Head of caudate nucleus (tissue), 42 donors: ENCODE data around the gene PIGS.
"Not testable (repeated sequence)": the region's sequence is repeated elsewhere in the genome, so short reads cannot be mapped to it uniquely, and the experiment has no call there.

Source experiments
- DNase-seq, 42 donors: peaks; one replicate each; pipeline versions ENCODE4 v3.0.0 to v3.0.0-alpha.2; 2020 to 2021; ENCODE audit warnings: mixed read lengths in 7 of 42
- intact Hi-C: fragments of 100-400 bp; cut with DNase I; formaldehyde crosslinking; loops from one replicate; pipeline ENCODE4 v1.15.0; 2022

The PIGS gene

DNA sequence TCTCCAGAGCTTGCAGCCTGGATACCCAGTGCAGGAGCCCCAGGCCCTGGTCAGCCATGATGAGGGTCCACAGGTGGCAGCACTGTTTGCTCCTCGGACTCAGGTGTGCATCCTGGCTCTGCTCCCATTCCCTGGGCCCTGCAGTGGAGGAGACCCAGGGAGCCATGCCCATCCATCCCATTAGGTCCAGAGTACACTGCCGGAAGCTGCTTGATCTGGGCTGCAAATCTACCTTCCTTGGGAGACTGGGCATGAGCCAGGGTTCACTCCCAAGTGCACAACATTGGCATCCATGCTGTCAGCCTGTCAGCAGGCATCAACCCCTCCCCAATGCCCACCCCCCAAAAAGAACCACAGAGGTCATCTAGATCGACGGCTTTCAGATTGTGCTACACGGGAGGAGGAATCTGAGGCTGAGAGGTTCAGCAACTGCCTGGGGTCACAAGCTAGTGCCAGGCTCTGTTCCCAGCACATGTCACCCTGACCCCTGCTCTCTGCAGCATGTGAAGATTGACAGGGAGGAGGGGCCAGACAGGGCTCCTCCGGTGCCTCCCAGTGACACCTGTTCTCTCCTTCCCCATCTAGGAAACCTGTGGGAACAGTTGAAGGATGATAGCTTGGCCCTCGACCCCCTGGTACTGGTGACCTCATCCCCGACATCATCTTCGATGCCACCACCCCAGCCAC is 34.6 kb downstream of the PIGS start:
- no peak for DNase-seq
- intact Hi-C loops, result loop anchor here (5.0 kb wide), 1 partner anchor 39 kb away; no protein-coding TSS in a partner anchor

DNA sequence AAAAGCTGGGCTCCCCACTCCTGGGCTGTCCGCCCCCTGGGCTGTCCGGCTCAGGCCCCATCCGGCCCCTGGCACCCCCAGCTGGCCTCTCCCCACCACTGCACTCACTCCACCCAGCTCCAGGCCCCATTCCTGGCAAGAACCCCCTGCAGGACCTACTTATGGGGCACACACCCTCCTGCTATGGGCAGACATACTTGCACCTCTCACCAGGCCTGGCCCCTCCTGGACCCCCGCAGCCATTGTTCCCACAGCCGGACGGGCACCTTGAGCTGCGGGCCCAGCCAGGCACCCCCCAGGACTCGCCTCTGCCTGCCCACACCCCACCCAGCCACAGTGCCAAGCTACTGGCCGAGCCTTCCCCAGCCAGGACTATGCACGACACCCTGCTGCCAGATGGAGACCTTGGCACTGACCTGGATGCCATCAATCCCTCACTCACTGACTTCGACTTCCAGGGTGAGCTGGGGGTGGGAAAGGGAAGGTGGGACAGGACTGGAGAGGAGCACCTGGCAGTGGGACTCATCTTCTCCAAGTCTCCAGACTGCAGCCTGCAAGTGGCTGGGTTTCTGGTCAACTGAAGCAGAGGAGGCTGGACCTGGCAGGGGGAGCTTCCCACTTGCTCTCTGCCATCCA is 36.5 kb downstream of the PIGS start:
- DNase-seq, result no peak
- intact Hi-C loops, result loop anchor here (5.0 kb wide), 1 partner anchor 38 kb away; no protein-coding TSS in a partner anchor

DNA sequence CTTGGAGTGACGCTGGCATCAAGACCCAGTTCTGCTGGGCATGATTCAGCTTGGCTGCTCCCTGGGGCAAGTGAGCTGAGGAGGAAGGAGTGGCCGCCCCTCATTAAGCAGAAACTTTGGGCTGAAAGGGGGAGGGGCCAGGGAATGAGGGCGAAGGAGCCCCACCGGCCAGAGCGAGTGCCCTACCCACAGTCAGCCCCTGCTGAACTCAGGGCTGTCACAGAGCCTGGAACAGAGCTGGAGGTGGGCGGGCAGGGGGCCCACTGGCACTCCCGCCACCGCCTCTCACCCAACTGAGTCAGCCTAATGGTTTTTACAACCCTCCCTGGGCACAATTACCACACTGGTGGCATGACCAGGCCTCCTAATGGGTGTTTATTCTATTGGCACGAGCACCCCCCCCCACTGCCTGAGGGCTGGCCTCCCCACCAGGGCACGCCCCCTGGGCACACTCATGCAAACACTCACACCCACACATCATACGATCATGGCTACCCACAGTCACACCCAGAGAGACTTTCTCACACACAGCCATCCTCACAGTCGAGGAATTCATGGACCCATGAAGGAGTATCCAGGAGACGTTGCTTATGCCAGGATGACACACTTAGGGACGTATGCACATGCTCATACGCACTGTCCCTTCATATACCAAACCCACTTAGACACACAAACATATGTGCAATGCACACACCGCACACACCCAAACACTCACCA is 38.1 kb downstream of the PIGS start:
- intact Hi-C loops, result no loop called here
- peak in 1 of 42 donors; percentile 42 for DNase-seq

GRCh38 chr17:28532050-28532960 is 39.0 kb downstream of the PIGS start:
- intact Hi-C loops, result no loop called here

GRCh38 chr17:28530926-28531325 is 40.4 kb downstream of the PIGS start:
- no peak for DNase-seq
- intact Hi-C loops, result no loop called here

More at GRCh38 chr17:28532050-28532960, 39.0 kb downstream of the PIGS start:
- no peak for DNase-seq

GRCh38 chr17:28530250-28530649 is 41.1 kb downstream of the PIGS start:
- no peak for DNase-seq
- intact Hi-C loops, result no loop called here

DNA sequence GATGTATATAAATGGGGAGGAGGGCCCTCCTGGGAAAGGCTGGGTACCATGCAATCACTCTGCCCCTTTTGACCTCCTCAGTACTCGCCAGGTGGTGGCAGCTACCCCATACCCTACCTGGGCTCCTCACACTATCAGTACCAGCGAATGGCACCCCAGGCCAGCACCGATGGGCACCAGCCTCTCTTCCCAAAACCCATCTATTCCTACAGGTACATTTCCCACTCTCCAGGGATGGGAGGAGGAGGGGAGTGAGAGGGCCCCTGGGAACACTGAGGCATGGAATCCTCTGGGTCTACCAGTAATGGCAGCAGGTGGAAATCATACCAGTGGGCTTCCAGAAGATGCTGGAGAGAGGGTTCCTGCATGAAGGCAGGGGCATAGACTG is 42.3 kb downstream of the PIGS start:
- no peak for DNase-seq
- intact Hi-C loops, result no loop called here

- intact Hi-C loops, result no loop called here
- DNase-seq, result no peak
These were observed 42.9 kb downstream of the PIGS start for GRCh38 chr17:28528327-28529012.

- no peak for DNase-seq
- intact Hi-C loops, result no loop called here
These were observed 43.5 kb downstream of the PIGS start for GRCh38 chr17:28527859-28528258.

- intact Hi-C loops, result no loop called here
- no peak for DNase-seq
These were observed 44.1 kb downstream of the PIGS start for GRCh38 chr17:28527181-28527681.

DNA sequence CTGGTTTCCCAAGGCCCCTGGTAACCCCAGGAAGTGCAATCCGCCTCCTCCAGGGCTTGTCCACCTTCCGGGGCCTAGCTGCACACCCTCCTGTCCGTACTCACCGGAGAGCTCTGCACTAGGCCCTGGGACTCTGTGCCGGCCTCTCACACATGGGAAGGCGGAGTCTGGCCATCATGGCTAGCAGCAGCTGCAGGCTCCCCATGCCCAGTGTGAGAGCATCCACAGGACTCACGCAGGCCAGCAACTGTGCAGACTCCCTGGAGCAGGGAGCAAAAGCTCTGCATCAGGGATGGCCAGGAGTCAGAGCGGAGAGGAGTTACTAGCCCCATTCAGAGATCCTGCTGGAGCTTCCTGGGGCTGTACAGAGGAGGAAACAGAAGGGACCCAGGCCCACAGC is 44.9 kb downstream of the PIGS start:
- intact Hi-C loops, result no loop called here
- no peak for DNase-seq

DNA sequence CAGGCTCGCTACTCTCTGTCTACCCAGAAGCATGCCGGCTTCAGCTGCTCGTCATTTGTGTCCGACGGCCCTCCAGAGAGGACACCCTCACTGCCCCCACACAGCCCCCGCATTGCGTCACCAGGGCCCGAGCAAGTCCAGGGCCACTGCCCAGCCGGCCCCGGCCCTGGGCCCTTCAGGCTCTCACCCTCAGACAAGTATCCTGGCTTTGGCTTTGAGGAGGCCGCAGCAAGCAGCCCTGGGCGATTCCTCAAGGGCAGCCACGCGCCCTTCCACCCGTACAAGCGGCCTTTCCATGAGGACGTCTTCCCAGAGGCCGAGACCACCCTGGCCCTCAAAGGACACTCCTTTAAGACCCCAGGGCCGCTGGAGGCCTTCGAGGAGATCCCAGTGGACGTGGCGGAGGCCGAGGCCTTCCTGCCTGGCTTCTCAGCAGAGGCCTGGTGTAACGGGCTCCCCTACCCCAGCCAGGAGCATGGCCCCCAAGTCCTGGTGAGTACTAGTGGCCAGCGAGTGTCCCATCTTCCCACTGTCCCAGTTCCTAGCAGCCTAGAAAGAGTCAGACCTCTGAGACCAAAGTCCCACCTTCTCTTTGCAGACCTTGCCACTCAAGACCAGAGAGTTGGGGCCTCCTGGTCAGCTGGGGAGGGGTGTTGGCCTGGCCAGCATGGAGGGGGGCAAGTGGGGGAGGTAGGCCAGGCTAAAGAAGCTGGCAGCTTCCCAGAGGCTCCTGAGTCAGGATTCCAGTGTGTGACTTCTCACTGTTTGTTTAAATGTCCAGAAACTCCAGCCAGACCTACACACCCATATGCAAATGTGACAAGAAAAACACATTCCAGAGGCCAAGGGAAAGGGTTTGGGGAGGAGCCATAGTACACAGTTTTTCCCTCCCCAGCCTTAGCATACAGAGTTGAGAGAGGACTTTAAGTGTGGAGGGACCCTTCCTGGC is 46.6 kb downstream of the PIGS start:
- no peak for DNase-seq
- intact Hi-C loops, result loop anchor here (2.0 kb wide), 1 partner anchor 30 kb away; no protein-coding TSS in a partner anchor

- DNase-seq, result no peak
- intact Hi-C loops, result loop anchor here (2.0 kb wide), 1 partner anchor 31 kb away; no protein-coding TSS in a partner anchor
These were observed 47.4 kb downstream of the PIGS start for GRCh38 chr17:28523876-28524275.

GRCh38 chr17:28523186-28523585 is 48.1 kb downstream of the PIGS start:
- intact Hi-C loops, result no loop called here

GRCh38 chr17:28522281-28522680 is 49.0 kb downstream of the PIGS start:
- DNase-seq, intact Hi-C loops: not testable (repeated sequence)

More at GRCh38 chr17:28523186-28523585, 48.1 kb downstream of the PIGS start:
- no peak for DNase-seq

DNA sequence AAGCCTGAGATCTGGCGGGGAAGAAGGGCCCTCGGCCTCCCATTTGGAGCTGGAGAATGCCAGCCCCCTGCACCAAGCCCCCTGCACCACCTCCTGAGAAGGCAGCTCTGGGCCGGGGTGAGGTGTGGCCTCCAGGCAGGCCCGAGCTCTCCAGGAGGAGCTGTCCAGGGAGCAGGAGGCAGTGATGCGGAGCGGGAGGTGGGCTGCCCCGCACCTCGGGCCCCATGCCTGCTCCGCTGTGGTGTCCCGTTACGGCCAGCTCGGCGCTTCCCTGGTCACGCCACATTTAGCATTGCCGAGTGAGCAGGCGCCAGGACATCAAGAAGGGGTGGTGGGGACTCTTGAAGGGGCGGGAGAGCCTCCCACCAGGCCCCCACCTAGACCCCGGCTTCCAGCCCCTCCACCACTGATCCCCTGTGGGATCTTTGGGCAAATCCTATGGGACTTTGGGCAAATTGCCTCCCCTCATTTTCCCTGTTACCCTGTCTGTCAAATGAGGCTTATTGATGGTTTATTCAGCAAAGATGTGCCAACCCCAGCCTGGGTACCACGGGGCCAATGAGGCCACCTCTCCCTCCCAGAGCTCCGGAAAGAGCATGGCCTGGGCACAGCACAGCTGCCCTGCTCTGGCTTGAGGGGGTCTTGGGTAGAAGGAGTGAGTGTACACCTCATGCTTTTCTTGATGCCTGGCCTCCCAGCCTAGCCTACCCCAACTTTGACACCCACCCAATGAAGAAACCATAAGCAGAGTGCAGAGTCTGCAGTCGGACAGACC is 49.8 kb downstream of the PIGS start:
- intact Hi-C loops, result no loop called here
- no peak for DNase-seq
